Measurements from ENCODE around the gene CLIC1.

The CLIC1 gene

DNA sequence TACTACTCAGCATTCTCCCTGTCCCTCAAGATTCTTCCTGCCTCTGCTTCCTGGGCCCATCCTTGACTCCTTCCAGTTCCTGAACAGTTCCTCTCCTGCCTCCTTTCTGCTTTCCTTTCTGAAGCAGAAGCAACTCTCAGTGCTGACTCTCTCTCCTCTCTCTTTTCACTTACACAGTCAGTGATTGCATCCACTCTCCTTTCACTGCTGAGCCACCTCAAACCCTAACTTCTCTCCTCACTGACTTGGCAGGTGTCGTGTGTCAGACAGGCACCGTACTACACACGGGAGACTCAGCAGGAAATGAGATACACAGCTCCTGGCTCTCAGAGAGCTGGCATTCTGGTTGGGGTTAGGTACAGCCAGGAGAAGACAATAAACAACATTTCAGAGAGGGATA is 38.8 kb downstream of the CLIC1 start:
- TF ChIP-seq, protein P1, sequence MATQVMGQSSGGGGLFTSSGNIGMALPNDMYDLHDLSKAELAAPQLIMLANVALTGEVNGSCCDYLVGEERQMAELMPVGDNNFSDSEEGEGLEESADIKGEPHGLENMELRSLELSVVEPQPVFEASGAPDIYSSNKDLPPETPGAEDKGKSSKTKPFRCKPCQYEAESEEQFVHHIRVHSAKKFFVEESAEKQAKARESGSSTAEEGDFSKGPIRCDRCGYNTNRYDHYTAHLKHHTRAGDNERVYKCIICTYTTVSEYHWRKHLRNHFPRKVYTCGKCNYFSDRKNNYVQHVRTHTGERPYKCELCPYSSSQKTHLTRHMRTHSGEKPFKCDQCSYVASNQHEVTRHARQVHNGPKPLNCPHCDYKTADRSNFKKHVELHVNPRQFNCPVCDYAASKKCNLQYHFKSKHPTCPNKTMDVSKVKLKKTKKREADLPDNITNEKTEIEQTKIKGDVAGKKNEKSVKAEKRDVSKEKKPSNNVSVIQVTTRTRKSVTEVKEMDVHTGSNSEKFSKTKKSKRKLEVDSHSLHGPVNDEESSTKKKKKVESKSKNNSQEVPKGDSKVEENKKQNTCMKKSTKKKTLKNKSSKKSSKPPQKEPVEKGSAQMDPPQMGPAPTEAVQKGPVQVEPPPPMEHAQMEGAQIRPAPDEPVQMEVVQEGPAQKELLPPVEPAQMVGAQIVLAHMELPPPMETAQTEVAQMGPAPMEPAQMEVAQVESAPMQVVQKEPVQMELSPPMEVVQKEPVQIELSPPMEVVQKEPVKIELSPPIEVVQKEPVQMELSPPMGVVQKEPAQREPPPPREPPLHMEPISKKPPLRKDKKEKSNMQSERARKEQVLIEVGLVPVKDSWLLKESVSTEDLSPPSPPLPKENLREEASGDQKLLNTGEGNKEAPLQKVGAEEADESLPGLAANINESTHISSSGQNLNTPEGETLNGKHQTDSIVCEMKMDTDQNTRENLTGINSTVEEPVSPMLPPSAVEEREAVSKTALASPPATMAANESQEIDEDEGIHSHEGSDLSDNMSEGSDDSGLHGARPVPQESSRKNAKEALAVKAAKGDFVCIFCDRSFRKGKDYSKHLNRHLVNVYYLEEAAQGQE (IDR thresholded peaks at IDR 0.05; ENCODE audit: insufficient read depth in 1 of 2, low read depth in 2 of 2, low read length in 2 of 2): no peak
- TF ChIP-seq SIN3A (IDR thresholded peaks at IDR 0.05; ENCODE audit: borderline replicate concordance, insufficient read depth, low read length) (no peak), FOXP2 (optimal IDR thresholded peaks at IDR 0.05; ENCODE audit: borderline replicate concordance, extremely low read depth, extremely low read length, insufficient read depth) (no peak), POLR2AphosphoS5 (IDR thresholded peaks at IDR 0.05; ENCODE audit: low read depth, low read length) (no peak), TAF1 (IDR thresholded peaks at IDR 0.05; ENCODE audit: borderline replicate concordance, insufficient read depth, low read length) (no peak)

DNA sequence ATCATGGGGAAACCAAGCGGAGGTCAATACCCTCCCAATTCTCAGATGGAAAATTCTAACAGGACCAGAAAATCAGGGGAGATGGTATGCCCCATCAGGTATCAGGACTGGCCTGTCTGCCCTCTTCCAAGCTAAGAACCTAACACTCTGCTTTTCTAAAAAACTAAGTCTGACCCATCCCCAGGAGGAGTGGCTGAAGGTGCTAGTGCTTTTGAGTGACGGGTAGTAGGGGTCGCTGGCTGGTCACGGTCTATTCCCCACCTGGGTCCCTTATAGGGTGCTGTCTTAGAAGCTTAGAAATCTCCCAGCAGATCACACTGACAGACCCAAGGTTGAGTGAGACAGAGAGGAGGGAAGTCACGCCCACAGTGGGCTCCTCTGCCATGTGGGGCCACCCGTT is 42.8 kb downstream of the CLIC1 start:
- TF ChIP-seq, protein P1 (IDR thresholded peaks at IDR 0.05; ENCODE audit: insufficient read depth in 1 of 2, low read depth in 2 of 2, low read length in 2 of 2): no peak
- TF ChIP-seq FOXP2 (optimal IDR thresholded peaks at IDR 0.05; ENCODE audit: borderline replicate concordance, extremely low read depth, extremely low read length, insufficient read depth): no peak

DNA sequence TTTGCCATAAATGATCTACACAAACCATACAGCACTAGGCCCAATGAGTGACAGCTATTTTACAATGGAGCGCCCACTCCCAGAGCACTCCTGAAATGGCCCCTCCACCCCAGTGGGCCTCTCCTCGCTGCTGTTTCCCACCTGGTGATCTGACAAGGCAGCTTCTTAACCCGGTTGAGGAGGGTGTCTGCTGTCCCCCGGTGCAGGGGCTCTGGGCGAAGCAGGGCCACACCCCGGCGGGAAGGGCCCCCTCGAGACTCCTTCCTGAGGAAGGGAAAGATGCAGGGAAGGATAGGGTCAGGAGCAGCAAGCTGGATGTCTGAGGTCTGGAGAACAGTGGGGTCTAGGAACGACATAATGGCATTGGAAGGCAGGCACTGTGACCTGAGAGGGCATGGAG is 43.4 kb downstream of the CLIC1 start:
- TF ChIP-seq TAF1 (IDR thresholded peaks at IDR 0.05; ENCODE audit: borderline replicate concordance, insufficient read depth, low read length) (no peak), POLR2AphosphoS5 (IDR thresholded peaks at IDR 0.05; ENCODE audit: low read depth, low read length) (no peak), SIN3A (IDR thresholded peaks at IDR 0.05; ENCODE audit: borderline replicate concordance, insufficient read depth, low read length) (no peak), FOXP2 (optimal IDR thresholded peaks at IDR 0.05; ENCODE audit: borderline replicate concordance, extremely low read depth, extremely low read length, insufficient read depth) (no peak)
- TF ChIP-seq, protein P1 (IDR thresholded peaks at IDR 0.05; ENCODE audit: insufficient read depth in 1 of 2, low read depth in 2 of 2, low read length in 2 of 2): no peak

DNA sequence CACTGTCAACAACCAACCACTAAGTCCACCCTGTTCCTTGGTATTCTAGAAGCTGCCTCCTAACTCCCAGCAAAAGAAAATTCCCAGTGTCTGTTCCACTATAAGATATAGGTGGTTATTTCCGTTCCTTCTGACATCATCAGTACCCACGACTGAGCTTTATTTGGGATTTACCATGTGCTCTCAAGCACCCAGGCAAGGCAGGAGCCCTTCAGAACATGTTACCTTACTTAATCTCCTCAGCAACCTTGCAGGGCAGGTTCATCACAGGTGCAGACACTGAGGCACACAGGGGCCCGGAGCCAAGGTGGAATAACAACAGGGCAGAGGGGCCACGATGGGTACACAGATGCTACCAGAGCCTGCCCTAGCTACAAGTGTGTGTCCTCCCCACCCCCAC is 44.0 kb downstream of the CLIC1 start:
- TF ChIP-seq POLR2AphosphoS5 (IDR thresholded peaks at IDR 0.05; ENCODE audit: low read depth, low read length) (no peak), FOXP2 (optimal IDR thresholded peaks at IDR 0.05; ENCODE audit: borderline replicate concordance, extremely low read depth, extremely low read length, insufficient read depth) (no peak), TAF1 (IDR thresholded peaks at IDR 0.05; ENCODE audit: borderline replicate concordance, insufficient read depth, low read length) (no peak), SIN3A (IDR thresholded peaks at IDR 0.05; ENCODE audit: borderline replicate concordance, insufficient read depth, low read length) (no peak)
- TF ChIP-seq, protein P1 (IDR thresholded peaks at IDR 0.05; ENCODE audit: insufficient read depth in 1 of 2, low read depth in 2 of 2, low read length in 2 of 2): no peak

DNA sequence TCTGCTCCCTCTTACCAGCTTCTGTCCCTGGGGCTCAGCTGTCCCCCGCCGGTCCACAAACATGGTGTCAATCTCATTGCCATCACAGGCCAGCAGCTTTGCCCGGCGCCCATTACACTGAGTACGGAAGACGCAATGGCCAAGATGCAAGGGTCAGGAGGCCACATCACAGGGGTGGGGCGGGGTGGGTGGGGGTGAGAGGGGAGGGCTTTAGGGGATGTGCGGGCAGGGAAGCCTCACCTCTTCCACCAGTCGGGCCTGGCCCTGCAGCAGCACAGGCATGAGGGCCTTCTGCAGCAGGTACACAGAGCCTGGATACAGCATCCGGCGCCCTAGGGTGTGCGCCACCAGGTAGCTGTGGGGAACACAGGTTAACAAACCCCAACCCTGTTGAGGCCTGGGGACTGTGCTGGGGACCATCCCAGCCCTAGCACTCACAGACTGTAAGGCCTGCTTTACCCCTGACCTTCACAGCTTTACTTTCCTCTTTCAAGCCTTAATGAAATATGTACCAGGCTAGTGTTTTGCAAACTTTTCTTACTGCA is 44.7 kb downstream of the CLIC1 start:
- no peak for TF ChIP-seq POLR2AphosphoS5 (IDR thresholded peaks at IDR 0.05; ENCODE audit: low read depth, low read length)
- no peak for TF ChIP-seq SIN3A (IDR thresholded peaks at IDR 0.05; ENCODE audit: borderline replicate concordance, insufficient read depth, low read length)
- no peak for TF ChIP-seq FOXP2 (optimal IDR thresholded peaks at IDR 0.05; ENCODE audit: borderline replicate concordance, extremely low read depth, extremely low read length, insufficient read depth)
- TF ChIP-seq TAF1 (IDR thresholded peaks at IDR 0.05; ENCODE audit: borderline replicate concordance, insufficient read depth, low read length): no peak
- TF ChIP-seq, protein P1 (IDR thresholded peaks at IDR 0.05; ENCODE audit: insufficient read depth in 1 of 2, low read depth in 2 of 2, low read length in 2 of 2): no peak
